GM19455 (cell line): Measurements from ENCODE around the gene EPS8.
"Not testable (repeated sequence)": the region's sequence is repeated elsewhere in the genome, so short reads cannot be mapped to it uniquely, and the experiment has no call there.

Experiments
- ATAC-seq: cut with Tn5 transposase; IDR thresholded peaks from one replicate; pipeline ENCODE4 v1.9.1; 2021; ENCODE audit not compliant: unreplicated experiment

EPS8 gene

GRCh38 chr12:15762162-15762561, 27.0 kb downstream of the EPS8 start:
- not testable (repeated sequence) for ATAC-seq

- ATAC-seq: no peak
Observed at GRCh38 chr12:15757553-15758255, 31.5 kb downstream of the EPS8 start.

GRCh38 chr12:15756822-15757221, 32.4 kb downstream of the EPS8 start:
- no peak for ATAC-seq

- no peak for ATAC-seq
Observed at GRCh38 chr12:15754233-15754632, 35.0 kb downstream of the EPS8 start.

- no peak for ATAC-seq
Observed at GRCh38 chr12:15752785-15753184, 36.4 kb downstream of the EPS8 start.

- no peak for ATAC-seq
Observed at GRCh38 chr12:15751741-15752140, 37.4 kb downstream of the EPS8 start.

- ATAC-seq: no peak
Observed at GRCh38 chr12:15749937-15750336, 39.3 kb downstream of the EPS8 start.

GRCh38 chr12:15741870-15742269, 47.3 kb downstream of the EPS8 start:
- not testable (repeated sequence) for ATAC-seq

GRCh38 chr12:15741082-15741481, 48.1 kb downstream of the EPS8 start:
- ATAC-seq: no peak

- ATAC-seq: not testable (repeated sequence)
Observed at GRCh38 chr12:15740389-15740788, 48.8 kb downstream of the EPS8 start.

GRCh38 chr12:15738438-15739015, 50.7 kb downstream of the EPS8 start:
- ATAC-seq: no peak

- ATAC-seq: no peak
Observed at GRCh38 chr12:15735837-15736615, 53.2 kb downstream of the EPS8 start.

- ATAC-seq: no peak
Observed at GRCh38 chr12:15733136-15733535, 56.1 kb downstream of the EPS8 start.

- ATAC-seq: no peak
Observed at GRCh38 chr12:15732341-15733061, 56.7 kb downstream of the EPS8 start.

GRCh38 chr12:15731940-15732339, 57.2 kb downstream of the EPS8 start:
- no peak for ATAC-seq

GRCh38 chr12:15729097-15729496, 60.1 kb downstream of the EPS8 start:
- no peak for ATAC-seq

- no peak for ATAC-seq
Observed at GRCh38 chr12:15728118-15728598, 61.0 kb downstream of the EPS8 start.

GRCh38 chr12:15726878-15727150, 62.4 kb downstream of the EPS8 start:
- ATAC-seq: no peak

- no peak for ATAC-seq
Observed at GRCh38 chr12:15726027-15726877, 62.9 kb downstream of the EPS8 start.

GRCh38 chr12:15722951-15723350, 66.2 kb downstream of the EPS8 start:
- no peak for ATAC-seq
